ENCODE results near the gene SBF2.
"Not testable (repeated sequence)": the region's sequence is repeated elsewhere in the genome, so short reads cannot be mapped to it uniquely, and the experiment has no call there.

SBF2 gene

DNA sequence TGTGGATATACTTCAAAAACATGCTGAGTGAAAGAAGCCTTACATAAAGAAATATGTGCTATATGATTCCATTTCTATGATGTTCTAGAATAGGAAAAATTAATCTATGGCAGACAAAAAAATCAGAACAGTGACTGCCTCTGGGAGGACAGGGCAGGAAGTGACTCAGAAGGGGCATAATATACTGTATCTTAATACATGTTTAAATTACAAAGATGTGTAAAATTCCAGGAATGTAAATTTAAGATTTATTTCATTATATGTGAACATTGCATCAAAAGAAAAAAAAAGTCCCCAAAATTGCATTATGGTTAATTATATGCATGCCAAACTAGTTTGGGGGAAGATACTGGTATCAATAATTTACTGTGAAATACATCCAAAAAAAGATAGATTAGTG, 32.2 kb downstream of the SBF2 start:
- DNase-seq = no peak

DNA sequence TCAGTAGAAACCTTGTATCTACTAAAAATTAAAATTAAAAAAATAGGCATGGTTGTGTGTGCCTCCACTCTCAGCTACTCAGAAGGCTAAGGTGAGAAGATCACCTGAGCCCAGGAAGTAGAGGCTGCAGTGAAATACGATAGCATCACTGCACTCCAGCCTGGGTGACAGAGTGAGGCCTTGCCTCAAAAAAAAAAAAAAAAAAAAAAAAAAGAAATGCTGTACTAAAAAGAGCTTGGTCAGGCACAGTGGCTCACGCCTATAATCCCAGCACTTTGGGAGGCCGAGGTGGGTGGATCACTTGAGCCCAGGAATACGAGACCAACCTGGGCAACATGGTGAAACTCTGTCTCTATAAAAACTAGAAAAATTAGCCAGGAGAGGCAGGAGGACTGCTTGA, 36.5 kb downstream of the SBF2 start:
- DNase-seq = no peak

DNA sequence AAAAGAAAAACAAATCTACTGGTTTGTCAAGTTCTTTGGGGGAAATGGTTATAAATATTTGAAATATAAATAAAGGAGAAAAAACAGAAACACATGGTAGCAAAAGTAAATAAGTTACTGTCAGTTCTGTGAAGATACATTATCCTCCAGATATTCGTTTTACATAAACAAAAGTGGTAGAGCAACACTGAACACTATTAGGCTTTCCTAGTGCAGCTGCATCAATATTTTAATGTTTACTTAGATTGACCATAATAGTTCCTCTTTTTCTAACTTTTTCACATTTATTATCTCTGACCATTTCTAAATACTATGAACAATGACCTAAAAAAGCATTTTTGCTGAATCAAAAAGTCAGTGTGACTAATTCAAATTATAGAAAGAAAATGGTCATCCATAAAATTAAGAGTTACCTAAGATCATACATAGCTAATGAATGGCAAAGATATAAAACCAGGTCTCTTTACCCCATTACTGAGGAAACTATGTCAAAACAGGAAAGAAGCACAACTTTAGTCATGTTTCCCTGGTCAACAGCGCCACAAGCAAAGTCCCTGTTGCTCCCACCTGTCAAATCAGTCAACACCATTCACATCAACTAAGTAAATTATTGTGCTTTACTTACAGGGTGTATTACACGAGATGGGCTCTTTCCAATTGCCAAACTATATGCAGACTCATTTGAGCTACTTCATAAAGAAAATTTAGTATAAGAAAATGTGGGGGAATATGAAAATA, 38.5 kb downstream of the SBF2 start:
- DNase-seq = peak; percentile 31

DNA sequence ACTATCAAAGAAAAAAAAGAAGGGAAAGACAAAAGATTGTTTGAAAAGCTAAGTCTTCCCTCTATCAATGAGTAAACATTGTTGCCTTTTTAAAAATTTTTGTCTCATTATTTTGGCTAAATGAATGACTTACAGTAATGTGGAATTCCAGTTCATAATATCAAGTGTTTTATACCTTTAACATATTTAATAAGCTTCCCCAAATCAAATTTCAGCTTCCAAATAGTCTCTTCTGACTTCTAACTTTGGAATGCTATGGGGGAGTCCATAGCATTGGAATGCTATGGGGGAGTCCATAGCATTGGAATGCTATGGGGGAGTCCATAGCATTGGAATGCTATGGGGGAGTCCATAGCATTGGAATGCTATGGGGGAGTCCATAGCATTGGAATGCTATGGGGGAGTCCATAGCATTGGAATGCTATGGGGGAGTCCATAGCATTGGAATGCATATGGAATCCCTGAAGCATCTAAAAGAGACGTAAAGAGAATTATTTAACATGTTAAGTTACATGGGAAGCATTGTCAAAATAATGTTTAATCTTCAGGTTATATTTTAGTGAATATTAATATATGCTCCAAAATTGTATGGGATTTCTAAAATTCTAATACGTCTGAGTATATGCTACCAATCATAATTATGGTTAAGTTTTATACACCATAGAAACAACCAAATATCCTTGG, 44.4 kb downstream of the SBF2 start:
- DNase-seq = not testable (repeated sequence)

DNA sequence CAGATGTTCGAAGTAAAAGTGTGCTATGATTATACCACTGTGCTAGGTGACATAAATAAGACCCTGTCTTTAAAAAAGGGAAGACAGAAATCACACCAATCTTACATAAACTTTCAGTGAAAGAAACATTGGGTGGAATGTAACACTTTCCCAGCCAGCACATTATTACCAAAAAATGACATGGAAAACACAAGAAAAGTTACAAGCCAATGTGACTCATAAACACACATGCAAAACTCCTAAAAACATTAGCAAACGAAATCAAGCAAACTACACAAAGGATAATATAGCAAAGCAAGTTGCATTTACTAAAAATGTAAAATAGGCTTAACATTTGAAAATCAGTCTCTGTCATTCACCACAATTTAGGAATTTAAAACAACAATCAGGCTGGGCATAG, 47.0 kb downstream of the SBF2 start:
- DNase-seq = no peak

DNA sequence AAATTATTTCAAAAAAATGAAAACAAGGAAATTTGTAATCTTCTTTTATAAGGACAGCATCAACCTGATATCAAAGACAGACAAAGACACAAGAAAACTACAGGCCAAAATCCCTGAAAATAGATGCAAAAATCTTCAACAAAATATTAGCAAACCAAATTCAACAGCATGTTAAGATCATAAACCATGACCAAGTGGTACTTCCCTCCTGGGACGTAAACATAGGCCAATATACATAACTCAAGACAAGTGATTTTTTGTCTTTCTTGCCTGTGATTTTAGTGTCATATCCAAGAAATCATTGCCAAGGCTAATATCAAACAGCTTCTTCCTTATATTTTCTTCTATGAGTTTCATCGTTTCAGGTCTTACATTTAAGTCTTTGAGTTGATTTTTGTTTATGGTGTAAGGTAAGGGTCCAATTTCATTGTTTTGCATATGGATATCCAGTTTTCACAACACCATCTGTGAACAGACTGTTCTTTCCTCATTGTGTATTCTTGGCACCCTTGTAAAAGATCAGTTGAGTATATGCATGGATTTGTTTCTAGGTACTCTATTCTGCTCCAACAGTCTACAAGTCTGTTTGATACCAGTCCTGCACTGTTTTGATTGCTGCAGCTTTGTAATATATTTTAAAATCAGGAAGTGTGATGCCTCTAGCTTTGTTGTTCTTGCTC, 50.0 kb downstream of the SBF2 start:
- DNase-seq = no peak

GRCh38 chr11:10236840-10237239, 57.2 kb downstream of the SBF2 start:
- no peak for DNase-seq

DNA sequence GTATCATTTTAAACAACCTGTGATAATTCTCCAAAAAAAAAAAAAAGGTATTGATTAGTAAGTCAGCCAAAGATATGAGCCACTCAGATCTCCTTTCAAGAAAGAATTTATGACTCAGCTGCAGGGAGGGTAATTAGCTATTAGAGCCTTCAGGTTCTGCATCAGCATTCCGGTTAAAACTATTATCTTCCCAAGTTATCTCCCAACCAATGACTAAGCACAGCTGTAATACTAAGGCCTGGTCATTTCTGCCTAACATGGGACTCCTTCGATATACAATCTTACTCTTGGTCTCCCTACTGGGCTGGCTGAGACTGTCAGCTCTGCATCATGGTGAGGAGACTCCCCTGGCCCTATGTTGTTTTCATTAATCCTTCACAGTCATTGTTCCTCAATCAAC, 60.4 kb downstream of the SBF2 start:
- DNase-seq = no peak

- no peak for DNase-seq
These were observed 61.3 kb downstream of the SBF2 start for GRCh38 chr11:10232756-10233155.

DNA sequence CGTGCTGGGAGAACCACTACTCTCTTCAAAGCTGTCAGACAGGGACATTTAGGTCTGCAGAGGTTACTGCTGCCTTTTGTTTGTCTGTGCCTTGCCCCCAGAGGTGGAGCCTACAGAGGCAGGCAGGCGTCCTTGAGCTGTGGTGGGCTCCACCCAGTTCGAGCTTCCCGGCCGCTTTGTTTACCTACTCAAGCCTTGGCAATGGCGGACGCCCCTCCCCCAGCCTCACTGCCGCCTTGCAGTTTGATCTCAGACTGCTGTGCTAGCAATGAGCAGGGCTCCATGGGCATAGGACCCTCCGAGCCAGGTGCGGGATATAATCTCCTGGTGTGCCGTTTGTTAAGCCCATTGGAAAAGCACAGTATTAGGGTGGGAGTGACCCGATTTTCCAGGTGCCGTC, 62.2 kb downstream of the SBF2 start:
- DNase-seq = not testable (repeated sequence)

DNA sequence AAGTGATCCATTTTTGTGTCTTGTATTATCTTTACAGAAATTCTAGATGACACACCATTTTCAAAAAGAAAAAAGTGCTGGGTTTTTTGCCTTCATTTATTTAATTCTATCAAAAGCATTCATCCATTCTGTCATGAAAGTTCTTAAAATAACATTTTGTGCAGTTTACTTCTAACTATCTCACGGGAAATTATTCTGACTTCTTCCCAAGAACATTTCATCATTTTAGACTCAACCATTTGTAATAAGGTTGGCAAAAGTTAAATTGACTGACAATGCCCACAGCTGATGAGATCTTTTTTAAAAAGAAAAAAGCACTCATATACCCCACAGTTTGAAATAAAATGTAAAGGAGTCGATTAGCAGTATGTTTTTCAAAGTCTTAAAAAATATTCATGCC, 68.5 kb downstream of the SBF2 start:
- DNase-seq = no peak

DNA sequence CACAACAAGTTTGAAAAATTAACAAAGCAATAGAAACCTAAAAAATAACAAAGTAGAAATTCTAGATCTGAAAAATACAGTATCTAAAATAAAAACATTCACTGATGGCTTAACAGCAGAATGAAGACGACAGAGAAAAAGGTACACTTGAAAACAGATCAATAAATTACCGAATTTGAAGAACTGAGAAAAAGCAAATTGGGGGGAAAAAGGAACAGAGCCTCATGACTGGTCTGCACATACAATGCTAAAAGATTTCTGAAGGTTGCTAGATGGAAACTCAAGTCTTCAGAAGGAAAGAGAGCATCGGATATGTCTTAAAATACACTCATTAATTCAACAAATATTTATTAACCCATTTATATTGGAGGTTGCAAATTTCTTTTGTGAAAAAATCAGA, 71.6 kb downstream of the SBF2 start:
- no peak for DNase-seq

- DNase-seq = no peak
These were observed 72.7 kb downstream of the SBF2 start for GRCh38 chr11:10221342-10221741.

- DNase-seq = no peak
These were observed 82.5 kb downstream of the SBF2 start for GRCh38 chr11:10211470-10211869.

GRCh38 chr11:10209326-10209725, 84.7 kb downstream of the SBF2 start:
- DNase-seq = no peak

- peak; percentile 53 for DNase-seq
These were observed 85.9 kb downstream of the SBF2 start for GRCh38 chr11:10208131-10208575.

GRCh38 chr11:10205928-10206327, 88.1 kb downstream of the SBF2 start:
- DNase-seq = no peak

DNA sequence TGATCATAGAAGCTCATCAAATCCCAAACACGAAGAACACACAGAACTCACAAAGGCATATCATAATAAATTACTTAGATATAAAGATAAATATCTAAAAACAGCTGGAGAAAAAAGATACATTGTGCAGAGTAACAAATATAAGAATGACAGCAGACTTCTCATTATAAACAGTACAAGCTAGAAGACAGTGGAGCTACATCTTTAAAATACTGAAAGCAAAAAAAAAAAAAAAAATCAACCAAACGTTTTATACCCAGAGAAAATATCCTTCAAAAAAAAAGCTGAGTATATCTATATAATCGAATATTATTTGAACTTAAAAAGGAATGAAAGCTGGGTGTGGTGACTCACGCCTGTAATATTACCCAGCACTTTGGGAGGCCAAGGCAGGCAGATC, 90.0 kb downstream of the SBF2 start:
- no peak for DNase-seq

DNA sequence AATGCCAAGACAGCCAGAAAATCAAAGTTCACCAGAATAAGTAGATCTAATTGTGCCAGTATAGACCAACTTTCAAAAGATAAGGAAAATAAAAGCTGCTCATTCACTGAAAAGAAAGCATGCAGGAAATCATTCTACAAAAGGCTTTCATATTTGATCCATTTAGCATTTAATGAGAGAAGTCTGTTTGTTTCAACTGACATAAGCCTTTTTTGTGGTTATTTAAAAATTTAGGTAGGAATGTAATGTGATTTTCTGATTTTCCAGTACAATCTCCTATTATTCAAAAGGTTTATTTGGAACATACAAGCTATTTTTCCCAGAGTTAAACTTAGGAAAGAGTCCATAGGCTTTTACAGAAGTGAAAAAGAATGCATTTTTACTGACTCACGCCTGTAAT, 92.7 kb downstream of the SBF2 start:
- DNase-seq = no peak

GRCh38 chr11:10197091-10197490, 96.9 kb downstream of the SBF2 start:
- DNase-seq = no peak

DNA sequence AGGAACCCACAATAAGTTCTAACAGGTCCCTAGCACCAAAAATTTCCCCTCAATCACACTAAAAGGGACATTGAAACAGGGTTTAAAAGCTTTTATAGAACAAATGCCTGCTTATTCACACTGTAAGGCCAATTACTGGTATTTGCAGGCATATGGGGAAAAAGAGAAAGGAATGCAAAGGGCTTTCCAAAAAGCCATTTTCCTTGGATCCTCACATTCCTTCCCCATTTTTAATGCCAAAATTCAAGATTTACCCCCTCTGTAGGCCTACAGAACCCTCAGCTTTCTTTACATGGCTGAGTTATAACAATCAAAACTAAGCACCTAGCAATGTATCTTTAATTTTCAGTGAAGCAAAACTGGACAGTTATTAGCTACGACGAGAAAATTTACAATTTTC, 102.0 kb downstream of the SBF2 start:
- DNase-seq = no peak

DNA sequence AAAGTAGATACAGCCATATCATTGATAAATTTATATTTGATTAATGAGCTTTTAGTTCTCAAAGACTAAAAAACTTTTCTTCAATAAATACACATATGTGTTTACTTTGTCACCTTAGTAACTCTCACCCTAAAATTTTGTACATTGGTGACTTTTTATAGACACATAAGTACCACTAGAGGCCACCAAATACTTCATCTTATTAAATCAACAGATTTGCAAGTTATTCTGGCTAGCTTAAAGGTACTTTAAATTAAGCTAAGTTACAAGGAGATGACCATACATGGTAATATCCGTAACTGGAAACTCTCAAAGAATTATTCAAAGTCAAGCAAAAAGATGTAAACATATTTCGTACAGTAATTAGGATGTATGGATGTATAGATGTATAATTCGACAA, 112.2 kb downstream of the SBF2 start:
- no peak for DNase-seq

DNA sequence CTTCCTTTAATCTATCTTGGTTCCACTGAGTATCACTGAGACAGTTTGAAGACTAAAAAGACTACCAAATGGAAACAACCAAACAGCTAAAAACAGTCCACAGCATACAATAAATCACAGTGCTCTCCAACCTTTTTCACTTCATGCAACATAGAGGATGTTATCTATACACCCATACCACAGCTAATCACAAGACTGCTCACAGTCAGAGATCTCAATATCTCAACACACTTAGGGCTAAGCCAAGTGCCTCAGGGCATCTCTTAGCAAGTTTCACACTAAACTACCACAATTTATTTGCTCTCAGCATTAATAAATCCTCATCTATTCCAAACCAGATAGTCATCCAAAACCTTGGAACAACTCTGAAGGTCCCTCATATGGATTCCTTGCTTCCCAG, 129.4 kb downstream of the SBF2 start:
- no peak for DNase-seq

DNA sequence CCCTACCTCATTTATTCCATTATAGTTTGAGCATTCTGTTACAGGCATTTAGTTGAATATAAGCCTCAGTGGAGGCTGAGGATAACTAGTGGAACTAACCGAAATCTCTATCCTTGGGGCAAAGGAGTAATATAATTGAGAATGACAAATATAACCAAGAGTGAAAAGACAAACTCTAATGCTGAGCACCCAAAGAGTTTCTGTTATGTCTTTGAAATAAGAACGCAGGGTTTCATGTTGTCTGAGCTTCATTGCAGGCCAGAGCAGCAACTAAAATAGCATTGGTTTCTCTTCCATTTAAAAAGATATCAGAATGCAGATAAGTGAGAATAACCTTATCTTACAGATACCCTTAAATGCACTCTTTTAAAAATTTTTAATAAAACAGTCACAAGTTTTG, 131.8 kb downstream of the SBF2 start:
- no peak for DNase-seq

All from NCI-H748 treated with DMSO at 0.1 percent for 48 hours (cell line).